C4-2B (cell line): ENCODE results near the gene METTL25B.

Experiments
- H3K27ac ChIP-seq: fragments of 450-650 bp; 2 replicates; pipeline ENCODE4 v1.5.1; 2017
- ZFX ChIP-seq: fragments of 450-650 bp; IDR thresholded peaks from 2 replicates; pipeline ENCODE4 v1.6.1; 2017
- TF ChIP-seq, protein P1 (sequence below): fragments of 450-650 bp; conservative IDR thresholded peaks from 2 replicates; pipeline ENCODE4 v1.5.1; 2017; ENCODE audit warnings: mild to moderate bottlenecking

The METTL25B gene

DNA sequence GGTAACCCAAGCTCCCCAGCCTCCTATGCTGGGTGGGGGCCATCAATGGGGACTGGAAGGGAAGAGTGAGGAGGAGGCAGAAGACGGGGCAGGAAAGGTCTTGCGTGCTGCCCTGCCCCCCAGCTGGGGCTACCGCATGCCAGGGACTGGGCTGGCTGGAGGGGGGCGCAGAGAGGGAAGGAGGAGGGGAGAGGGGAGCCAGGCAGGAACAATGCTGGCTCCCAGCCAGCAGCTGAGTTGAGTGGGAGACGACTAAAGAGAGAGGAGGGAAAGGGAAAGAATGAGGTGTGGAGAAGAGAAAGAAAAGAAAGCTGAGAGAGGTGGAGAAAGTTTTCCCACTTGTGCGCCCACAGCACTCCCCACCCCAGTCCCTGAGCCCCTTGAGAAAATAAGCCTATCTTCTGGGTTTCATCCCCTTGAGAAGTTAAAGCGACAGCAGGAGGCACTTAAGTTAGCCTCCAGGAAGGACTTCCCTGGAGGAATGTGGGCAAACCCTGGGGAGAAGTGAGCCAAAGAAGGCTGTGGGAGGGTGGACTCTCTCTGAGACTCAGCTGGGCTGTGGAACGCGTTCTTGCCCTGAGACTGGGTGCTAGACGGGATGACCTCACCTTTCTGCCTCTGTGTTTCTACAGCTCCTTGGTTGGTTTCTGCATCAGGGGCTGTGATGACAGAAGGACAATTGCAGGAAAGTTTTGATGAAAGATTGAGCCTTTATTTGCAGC is 38.2 kb upstream of the METTL25B start:
- H3K27ac ChIP-seq, result no peak overlapping the region; the same call in 1 of the 2 replicates
- TF ChIP-seq, protein P1, sequence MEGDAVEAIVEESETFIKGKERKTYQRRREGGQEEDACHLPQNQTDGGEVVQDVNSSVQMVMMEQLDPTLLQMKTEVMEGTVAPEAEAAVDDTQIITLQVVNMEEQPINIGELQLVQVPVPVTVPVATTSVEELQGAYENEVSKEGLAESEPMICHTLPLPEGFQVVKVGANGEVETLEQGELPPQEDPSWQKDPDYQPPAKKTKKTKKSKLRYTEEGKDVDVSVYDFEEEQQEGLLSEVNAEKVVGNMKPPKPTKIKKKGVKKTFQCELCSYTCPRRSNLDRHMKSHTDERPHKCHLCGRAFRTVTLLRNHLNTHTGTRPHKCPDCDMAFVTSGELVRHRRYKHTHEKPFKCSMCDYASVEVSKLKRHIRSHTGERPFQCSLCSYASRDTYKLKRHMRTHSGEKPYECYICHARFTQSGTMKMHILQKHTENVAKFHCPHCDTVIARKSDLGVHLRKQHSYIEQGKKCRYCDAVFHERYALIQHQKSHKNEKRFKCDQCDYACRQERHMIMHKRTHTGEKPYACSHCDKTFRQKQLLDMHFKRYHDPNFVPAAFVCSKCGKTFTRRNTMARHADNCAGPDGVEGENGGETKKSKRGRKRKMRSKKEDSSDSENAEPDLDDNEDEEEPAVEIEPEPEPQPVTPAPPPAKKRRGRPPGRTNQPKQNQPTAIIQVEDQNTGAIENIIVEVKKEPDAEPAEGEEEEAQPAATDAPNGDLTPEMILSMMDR, result no peak
- TF ChIP-seq ZFX, result no peak

DNA sequence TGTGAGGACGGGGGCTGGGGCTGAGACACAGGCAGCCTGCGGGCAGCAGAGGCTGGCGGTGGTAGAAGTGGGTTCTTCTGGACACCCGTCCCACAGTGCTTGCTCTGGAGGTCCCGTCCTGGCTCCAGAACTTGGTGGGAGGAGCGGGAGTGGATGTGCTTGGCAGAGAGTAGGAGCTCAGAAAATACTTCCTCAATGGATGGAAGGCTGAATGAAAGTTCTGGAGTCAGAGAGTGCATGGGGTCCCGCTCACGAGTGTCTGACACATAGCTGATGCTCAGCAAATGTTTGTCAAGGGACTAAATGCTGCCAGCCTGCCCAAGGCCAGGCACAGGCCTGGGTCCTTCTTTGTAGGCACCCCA is 37.6 kb upstream of the METTL25B start:
- no peak overlapping the region for H3K27ac ChIP-seq
- TF ChIP-seq, protein P1, result no peak
- TF ChIP-seq ZFX, result no peak

DNA sequence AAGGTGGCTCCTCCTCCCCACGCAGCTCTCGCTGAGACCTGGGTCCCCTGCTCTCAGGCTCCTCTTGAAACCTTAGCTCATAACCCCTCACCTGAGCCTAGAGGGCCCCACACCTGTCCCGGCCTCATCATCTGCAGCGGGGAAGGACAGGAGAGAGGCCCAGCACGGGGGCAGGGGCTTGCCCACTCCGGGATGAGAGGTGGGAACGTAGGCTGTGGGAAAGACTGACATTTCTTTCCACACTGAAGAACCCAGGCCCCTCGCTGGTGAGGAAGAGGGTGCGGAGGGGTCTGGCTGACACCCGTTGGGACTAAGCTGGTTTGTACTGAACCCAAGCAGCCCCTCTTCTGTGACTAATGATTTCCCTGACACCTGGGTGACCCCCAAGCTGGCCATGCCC is 37.1 kb upstream of the METTL25B start:
- no peak for TF ChIP-seq ZFX
- TF ChIP-seq, protein P1, result no peak
- peak overlapping the region; percentile 76; the same call in 1 of the 2 replicates for H3K27ac ChIP-seq

GRCh38 chr1:156691665-156692440 is 36.4 kb upstream of the METTL25B start:
- peak overlapping the region; percentile 76 for H3K27ac ChIP-seq
- no peak for TF ChIP-seq ZFX
- TF ChIP-seq, protein P1, result no peak

- H3K27ac ChIP-seq, result peak overlapping the region; percentile 76
- TF ChIP-seq, protein P1, result no peak
- no peak for TF ChIP-seq ZFX
These were observed 35.8 kb upstream of the METTL25B start for GRCh38 chr1:156692441-156692924.

DNA sequence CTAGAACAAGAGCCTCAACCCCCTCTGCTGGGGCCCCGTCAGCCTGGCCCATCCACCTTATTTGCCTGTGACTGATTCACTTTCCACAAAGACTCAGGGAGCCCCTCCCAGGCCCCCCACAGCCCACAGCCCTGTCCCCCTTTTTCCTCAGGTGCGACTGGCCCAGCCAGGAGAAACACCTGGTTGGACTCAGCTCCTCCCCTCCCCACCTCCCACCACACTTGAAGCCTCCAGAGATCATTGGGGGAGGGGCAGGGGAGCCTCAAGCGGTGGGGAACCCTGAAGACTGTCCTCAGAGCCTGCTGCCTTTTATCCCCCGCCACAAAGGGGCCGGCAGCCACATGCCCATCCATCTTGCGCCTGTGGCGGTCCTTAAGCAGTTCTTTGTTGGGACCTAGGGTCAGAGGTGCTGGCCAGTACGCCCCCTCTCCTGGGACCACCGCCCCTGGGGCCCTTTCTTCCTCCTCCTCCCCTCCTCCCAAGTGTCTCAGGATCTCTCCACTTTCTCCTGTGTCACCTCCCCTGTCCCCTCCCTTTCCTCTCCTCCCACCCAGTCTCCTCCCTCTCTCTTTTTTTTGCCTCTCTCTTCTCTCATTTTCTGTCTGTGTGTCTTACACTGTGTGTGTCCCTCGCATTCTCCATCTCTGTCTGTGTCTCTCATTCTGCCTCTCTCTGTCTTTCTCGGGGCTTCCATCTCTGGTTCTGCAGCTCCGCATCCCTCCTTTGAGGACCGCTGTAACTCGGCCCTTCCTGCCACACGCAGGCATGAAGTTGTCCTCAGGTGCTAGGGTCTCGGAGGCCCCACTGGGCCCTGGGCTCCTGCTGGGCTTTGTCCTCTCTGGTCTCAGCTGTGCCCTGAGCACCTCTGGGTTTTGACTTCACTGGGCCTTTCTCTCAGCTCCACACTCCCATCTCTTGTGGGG is 35.1 kb upstream of the METTL25B start:
- peak overlapping the region; percentile 76 for H3K27ac ChIP-seq
- TF ChIP-seq, protein P1, result no peak
- TF ChIP-seq ZFX, result no peak
